Stimulated activated CD8-positive, alpha-beta memory T cell treated with anti-CD3 and anti-CD28 coated beads, Interleukin-7, amount 100 ng/mL, for 1 hour (primary cell): ENCODE measurements around the gene NOS2.
"Not testable (repeated sequence)": the region's sequence is repeated elsewhere in the genome, so short reads cannot be mapped to it uniquely, and the experiment has no call there.

ENCODE experiments used
- DNase-seq, 2 donors: peaks; one replicate each; pipeline ENCODE4 v3.0.0-alpha.2; 2020; ENCODE audit warnings: low read depth in 2 of 2

Gene NOS2

GRCh38 chr17:27788919-27789318 lies 11.4 kb downstream of the NOS2 start:
- DNase-seq, result no peak

- no peak for DNase-seq
Measured at GRCh38 chr17:27783440-27784350, 16.6 kb downstream of the NOS2 start.

- DNase-seq, result no peak
Measured at GRCh38 chr17:27782791-27783206, 17.5 kb downstream of the NOS2 start.

- no peak for DNase-seq
Measured at GRCh38 chr17:27780828-27781404, 19.4 kb downstream of the NOS2 start.

GRCh38 chr17:27780092-27780827 lies 20.1 kb downstream of the NOS2 start:
- no peak for DNase-seq

- DNase-seq, result no peak
Measured at GRCh38 chr17:27778183-27778582, 22.1 kb downstream of the NOS2 start.

GRCh38 chr17:27776882-27777624 lies 23.3 kb downstream of the NOS2 start:
- no peak for DNase-seq

- DNase-seq, result no peak
Measured at GRCh38 chr17:27771586-27771985, 28.7 kb downstream of the NOS2 start.

GRCh38 chr17:27770877-27771276 lies 29.5 kb downstream of the NOS2 start:
- no peak for DNase-seq

- DNase-seq, result no peak
Measured at GRCh38 chr17:27768858-27769410, 31.4 kb downstream of the NOS2 start.

- DNase-seq, result no peak
Measured at GRCh38 chr17:27766438-27766837, 33.9 kb downstream of the NOS2 start.

GRCh38 chr17:27765353-27765752 lies 35.0 kb downstream of the NOS2 start:
- no peak for DNase-seq

GRCh38 chr17:27764589-27764988 lies 35.7 kb downstream of the NOS2 start:
- DNase-seq, result no peak

- no peak for DNase-seq
Measured at GRCh38 chr17:27762527-27763305, 37.6 kb downstream of the NOS2 start.

GRCh38 chr17:27760931-27761330 lies 39.4 kb downstream of the NOS2 start:
- DNase-seq, result not testable (repeated sequence)

- DNase-seq, result peak; percentile 42 to 50
Measured at GRCh38 chr17:27760069-27760885, 40.1 kb downstream of the NOS2 start.

GRCh38 chr17:27759528-27759927 lies 40.8 kb downstream of the NOS2 start:
- no peak for DNase-seq

- peak; percentile 6 to 21 for DNase-seq
Measured at GRCh38 chr17:27756467-27757371, 43.6 kb downstream of the NOS2 start.
